Heart left ventricle (tissue), 13 donors: ENCODE measurements around the gene SPEF1.

Experiments
- POLR2A ChIP-seq, 2 donors: fragments of 450-650 bp; IDR thresholded peaks; one replicate each; pipeline ENCODE4 v1.6.1; 2017; ENCODE audit warnings: antibody characterized with exemption in 2 of 2, mild to moderate bottlenecking in 2 of 2, moderate library complexity in 2 of 2
- TF ChIP-seq, protein P1 (sequence below), 12 donors: fragments of 200-600 bp; sonication (generic) in 4 of 12; IDR thresholded peaks; one replicate each; pipeline versions ENCODE4 v1.5.0 to v1.8.0; 2018 to 2022; ENCODE audit warnings: antibody characterized with exemption in 12 of 12, mild to moderate bottlenecking in 5 of 12
- donor health status: ischemic (EF 13 %, LVEDD 7.1; RV severe dilation, severe dysfunction).
- donor health status: DM: no; HTN: yes; CAD: no.
- donor health status: DM: no; HTN: no; CAD: no.
- donor health status: ischemic (EF 25% LVEDD 6.9; RV normal size, moderate dysfunction).
- donor health status: ischemic (EF 25% LVEDD 5.7; RV mildly dilated, moderate dysfunction).
- donor health status: ischemic (EF 35%, LVEDD 5.7; RV mildly dilated, moderate dysfunction).
- donor health status: nonischemic (EF 11% LVEDD 7.7; RV severe dilation, severe dysfunction).
- donor health status: DM: yes; HTN: yes; CAD: no.
- donor health status: PGD.
- donor health status: ischemic (EF 29% LVEDD 5.4; RV normal size, mild dysfunction).
- donor health status: nonischemic (EF 23%, LVEDD 6.1; RV moderate dilation, normal function).

DNA sequence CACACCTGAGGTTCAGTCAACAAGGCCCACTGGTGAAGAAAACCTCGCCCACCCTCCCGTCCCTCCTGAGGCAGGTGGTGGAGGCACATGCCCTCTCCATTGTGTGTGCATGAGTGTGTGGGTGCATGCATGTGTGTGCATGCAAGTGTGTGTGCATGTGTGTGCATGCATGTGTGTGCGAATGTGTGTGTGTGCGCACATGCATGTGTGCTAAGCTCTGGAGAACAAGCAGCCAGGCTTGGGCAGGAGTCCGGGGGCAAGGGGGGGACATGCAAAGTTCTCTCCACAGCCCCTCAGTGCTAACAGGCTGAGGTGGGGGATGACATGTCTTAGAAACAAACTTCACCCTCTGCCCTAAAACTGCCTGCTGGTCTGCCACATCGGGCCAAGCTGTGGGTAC is 51.9 kb downstream of the SPEF1 start:
- TF ChIP-seq, protein P1, sequence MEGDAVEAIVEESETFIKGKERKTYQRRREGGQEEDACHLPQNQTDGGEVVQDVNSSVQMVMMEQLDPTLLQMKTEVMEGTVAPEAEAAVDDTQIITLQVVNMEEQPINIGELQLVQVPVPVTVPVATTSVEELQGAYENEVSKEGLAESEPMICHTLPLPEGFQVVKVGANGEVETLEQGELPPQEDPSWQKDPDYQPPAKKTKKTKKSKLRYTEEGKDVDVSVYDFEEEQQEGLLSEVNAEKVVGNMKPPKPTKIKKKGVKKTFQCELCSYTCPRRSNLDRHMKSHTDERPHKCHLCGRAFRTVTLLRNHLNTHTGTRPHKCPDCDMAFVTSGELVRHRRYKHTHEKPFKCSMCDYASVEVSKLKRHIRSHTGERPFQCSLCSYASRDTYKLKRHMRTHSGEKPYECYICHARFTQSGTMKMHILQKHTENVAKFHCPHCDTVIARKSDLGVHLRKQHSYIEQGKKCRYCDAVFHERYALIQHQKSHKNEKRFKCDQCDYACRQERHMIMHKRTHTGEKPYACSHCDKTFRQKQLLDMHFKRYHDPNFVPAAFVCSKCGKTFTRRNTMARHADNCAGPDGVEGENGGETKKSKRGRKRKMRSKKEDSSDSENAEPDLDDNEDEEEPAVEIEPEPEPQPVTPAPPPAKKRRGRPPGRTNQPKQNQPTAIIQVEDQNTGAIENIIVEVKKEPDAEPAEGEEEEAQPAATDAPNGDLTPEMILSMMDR (IDR thresholded peaks at IDR 0.05) = no peak
- TF ChIP-seq POLR2A (IDR thresholded peaks at IDR 0.05) = no peak
